ENCODE data around the gene LRRC4B.
"Not testable (repeated sequence)": the region's sequence is repeated elsewhere in the genome, so short reads cannot be mapped to it uniquely, and the experiment has no call there.

Gene LRRC4B, protein sequence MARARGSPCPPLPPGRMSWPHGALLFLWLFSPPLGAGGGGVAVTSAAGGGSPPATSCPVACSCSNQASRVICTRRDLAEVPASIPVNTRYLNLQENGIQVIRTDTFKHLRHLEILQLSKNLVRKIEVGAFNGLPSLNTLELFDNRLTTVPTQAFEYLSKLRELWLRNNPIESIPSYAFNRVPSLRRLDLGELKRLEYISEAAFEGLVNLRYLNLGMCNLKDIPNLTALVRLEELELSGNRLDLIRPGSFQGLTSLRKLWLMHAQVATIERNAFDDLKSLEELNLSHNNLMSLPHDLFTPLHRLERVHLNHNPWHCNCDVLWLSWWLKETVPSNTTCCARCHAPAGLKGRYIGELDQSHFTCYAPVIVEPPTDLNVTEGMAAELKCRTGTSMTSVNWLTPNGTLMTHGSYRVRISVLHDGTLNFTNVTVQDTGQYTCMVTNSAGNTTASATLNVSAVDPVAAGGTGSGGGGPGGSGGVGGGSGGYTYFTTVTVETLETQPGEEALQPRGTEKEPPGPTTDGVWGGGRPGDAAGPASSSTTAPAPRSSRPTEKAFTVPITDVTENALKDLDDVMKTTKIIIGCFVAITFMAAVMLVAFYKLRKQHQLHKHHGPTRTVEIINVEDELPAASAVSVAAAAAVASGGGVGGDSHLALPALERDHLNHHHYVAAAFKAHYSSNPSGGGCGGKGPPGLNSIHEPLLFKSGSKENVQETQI

DNA sequence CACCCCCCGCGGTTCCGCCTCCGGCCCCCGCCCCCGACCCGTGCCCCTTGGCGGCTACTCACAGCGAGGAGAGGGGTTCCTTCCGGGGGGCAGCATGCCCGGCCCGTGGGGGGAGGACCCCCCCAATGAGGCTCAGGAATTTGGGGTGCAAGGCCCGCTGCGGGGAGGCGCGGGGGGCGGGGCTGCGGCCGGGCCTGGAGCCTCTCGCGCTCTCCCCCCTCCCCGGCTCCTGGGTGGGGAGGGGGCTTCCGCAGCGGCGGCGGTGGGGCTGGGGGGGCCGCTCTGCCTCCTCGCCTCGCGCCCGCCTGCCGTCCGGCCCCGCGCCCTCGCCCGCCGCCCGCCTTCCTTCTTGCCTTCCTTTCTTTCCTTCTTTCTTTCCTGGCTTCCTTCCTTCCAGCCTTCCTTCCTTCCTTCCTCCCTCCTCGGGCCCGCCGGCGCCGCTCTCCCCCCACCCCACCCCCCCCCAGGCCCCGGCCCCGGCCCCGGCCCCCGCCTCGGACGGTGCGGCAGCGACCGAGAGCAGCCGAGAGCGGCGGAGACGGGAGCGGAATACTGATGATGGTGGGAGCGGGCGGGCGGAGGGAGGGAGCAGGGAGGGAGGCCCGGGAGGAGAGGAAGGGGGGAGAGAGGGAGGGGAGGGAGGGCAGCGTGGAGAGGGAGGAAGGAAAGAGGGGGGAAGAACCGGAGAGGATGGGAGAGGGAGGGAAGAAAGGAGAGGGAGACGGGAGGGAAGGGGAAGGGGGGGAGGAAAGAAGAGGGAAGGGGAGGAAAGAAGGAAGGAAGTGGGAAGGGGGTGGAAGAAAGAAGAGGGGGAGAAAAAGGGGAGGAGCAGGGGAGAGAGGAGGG is at the start of gene LRRC4B:
Gene LRRC4B, minus strand, starts transcription at position 554 of the 846 bp plus-strand sequence. CDS start 19,597 bp downstream, outside the sequence.
- DNase-seq (ENCODE audit: low read depth in 3 of 3), result no peak

DNA sequence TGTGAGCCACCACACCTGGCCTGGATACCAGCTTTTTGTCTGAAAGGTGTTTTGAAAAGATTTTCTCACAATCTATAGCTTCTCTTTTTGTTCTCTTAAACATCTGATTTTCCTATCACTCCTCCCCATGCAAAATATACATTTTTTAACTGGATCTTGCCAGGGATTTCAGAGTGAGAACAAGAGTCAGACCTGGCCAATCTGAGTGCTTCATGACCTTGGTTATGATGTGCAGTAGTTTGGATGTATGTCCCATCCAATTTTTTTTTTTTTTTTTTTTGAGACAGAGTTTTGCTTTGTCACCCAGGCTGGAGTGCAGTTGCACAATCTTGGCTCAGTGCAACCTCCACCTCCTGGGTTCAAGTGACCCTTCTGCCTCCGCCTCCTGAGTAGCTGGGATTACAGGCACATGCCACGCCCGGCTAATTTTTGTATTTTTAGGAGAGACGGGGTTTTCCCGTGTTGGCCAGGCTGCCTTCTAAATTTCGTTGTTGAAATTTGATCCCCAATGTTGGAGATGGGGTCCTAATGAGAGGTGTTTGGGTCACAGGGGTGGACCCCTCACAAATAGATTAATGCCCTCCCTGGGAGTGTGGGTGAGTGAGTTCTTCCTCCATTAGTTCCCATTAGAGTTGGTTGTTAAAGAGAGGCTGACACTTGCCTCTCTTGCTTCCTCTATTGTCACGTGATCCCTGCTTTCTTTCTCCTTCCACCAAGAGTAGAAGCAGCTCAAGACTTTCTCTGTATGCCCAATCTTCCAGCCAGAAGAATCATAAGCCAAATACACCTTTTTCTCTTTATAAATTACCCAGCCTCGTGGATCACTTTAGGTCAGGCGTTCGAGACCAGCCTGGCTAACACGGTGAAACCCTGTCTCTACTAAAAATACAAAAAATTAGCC is 44.5 kb upstream of the LRRC4B start:
- not testable (repeated sequence) for DNase-seq (ENCODE audit: low read depth in 3 of 3)

DNA sequence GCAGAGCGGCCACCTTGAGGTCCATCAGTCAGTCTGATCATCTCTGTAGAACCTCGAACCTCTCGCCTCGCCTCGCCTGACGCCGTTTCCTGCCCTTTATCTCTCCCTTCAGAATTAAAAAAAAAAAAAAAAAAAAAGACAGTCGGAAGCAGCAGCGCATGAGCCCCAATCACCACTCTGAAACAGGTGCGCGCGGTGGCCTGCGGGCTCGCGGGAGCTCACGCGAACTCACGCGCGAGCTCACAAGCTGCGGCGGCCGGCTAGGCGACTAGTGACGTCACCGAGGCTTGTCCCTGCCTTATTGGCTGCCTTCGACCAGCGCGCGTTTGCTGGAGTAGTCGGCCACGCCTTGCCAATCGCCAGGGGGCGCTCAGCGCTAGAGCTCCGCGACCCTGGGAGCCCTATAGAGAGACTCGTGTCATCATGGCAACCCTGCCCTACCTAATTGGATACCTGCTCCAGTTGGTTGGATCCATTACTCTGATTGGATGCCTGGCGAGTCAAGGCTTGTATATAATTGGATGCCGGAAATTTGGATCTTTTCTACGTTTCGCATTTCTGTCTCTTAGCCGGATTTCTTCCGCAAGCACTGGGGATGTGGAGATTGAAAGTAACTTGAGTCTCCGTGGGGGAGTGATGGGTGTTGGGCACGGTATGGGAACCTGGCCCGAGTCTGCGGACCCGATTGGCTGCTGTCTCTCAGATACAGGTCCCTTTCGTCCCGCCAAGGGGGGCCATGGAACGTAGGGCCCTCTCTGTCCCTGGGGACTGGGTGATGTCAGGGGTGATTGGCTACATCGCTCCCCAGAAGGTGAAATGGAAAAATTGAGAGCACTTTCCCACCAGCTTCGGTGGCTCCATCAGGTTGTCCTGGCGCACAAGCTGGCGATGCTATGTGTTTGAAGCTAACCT is 39.9 kb upstream of the LRRC4B start:
- DNase-seq (ENCODE audit: low read depth in 3 of 3), result peak; percentile 21 to 58 (median 51)

DNA sequence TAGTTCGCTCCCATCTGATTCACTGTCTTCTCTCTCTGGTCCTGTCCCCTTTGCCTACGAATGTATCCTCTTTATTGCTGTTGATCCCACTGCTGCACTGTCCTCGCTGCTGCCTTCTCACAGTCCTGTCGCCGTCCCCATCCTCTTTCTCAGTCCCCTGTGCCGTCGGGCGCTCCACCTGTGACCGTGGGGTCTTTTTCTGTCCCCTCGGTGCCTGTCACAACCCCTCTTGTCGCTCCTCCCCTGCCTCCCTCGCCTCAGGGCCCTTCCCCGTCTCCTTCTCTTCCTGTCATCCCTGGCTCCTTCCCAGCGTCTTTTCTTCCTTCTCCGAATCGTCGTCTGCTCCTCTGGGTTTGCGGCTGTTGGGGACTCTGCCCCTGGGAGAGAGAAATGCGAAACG is 39.2 kb upstream of the LRRC4B start:
- DNase-seq (ENCODE audit: low read depth in 3 of 3), result no peak

DNA sequence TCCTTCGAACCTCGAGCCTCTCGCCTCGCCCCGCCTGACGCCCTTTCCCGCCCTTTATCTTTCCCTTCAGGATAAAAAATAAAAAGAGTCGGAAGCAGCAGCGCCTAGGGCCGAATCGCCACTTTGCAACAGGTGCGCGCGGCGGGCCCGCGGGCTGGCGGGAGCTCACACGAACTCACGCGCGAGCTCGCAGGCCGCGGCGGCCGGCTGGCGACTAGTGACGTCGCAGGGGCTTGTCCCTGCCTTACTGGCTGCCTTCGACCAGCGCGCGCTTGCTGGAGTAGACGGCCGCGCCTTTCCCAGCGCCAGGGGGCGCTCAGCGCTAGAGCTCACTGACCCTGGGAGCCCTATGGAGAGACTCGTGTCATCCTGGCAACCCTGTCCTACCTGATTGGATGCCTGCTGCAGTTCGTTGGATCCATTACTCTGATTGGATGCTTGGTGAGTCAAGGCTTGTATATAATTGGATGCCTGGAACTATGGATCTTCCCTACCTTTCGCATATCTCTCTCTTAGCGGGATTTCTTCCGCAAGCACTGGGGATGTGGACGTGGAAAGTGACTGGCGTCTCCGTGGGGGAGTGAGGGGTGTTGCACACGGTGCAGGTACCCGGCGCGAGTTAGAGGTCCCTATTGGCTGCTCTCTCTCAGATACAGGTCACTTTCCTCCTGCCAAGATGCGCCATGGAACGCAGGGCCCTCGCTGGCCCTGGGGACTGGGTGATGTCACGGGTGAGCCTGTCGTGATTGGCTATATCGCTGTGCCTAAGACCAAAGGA is 38.0 kb upstream of the LRRC4B start:
- DNase-seq (ENCODE audit: low read depth in 3 of 3), result not testable (repeated sequence)

DNA sequence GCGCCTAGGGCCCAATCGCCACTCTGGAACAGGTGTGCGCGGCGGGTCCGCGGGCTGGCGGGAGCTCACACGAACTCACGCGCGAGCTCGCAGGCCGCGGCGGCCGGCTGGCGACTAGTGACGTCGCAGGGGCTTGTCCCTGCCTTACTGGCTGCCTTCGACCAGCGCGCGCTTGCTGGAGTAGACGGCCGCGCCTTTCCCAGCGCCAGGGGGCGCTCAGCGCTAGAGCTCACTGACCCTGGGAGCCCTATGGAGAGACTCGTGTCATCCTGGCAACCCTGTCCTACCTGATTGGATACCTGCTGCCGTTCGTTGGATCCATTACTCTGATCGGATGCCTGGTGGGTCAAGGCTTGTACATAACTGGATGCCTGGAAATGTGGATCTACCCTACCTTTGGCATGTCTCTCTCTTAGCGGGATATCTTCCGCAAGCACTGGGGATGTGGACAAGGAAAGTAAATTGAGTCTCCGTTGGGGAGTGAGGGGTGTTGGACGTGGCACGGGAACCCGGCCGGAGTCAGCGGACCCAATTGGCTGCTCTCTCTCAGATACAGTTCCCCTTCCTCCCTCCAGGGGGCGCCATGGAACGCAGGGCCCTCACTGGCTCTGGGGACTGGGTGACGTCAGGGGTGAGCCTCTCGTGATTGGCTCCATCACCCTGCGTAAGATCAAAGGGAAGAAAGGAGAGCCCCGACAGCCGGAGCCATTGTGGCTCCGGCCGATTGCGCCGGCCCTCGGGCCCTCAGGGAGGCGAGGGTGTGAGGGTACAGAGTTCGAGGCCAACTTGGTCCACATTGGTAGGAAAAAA is 36.2 kb upstream of the LRRC4B start:
- DNase-seq (ENCODE audit: low read depth in 3 of 3), result not testable (repeated sequence)

DNA sequence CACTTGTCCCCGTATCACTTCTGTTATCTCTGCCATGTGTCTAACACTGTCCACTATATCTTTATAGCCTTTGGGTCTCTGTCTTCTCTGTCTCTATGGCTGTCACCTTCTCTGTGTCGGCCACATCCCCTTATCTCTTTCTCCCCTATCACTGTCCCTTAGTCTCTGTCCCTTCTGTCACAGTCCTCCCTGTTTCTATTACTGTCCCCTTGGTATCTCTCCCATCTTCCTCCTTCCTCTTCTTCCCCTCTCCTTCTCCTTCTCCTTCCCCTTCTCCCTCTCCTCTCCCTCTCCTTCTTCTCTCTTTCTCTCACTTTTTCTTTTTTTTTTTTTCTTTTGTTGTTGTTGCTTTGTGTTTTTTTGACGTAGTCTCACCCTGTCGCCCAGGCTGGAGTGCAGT is 34.7 kb upstream of the LRRC4B start:
- DNase-seq (ENCODE audit: low read depth in 3 of 3), result no peak

DNA sequence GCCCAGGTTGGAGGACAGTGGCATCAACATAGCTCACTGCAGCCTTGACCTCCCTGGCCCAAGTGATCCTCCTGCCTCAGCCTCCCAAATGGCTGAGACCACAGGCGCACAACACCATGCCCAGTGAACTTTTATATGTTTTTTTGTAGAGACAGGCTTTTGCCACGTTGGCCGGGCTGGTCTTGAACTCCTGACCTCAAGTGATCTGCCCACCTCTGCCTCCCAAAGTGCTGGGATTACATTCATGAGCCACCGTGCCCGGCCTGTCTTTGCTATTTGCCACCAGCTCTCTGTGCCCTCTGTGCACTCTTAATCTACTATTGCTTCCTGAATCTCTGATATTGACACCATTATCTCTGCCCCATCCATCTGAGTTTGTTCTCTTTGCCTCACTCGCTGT is 34.3 kb upstream of the LRRC4B start:
- no peak for DNase-seq (ENCODE audit: low read depth in 3 of 3)

DNA sequence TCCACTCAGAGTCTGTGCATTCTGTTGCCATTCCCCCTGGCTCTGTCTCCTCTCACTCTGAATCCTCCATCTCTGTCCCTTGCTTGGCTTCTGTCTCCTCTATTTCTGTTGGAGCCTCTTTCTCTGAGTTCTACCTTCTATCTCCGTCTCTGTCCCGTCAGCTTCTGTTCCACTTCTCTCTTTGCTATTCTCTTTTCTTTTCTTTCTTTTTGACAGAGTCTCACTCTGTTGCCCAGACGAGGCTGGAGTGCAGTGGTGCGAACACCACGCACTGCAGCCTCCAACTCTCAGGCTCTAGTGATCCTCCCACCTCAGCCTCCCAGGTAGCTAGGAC is 33.8 kb upstream of the LRRC4B start:
- DNase-seq (ENCODE audit: low read depth in 3 of 3), result no peak

DNA sequence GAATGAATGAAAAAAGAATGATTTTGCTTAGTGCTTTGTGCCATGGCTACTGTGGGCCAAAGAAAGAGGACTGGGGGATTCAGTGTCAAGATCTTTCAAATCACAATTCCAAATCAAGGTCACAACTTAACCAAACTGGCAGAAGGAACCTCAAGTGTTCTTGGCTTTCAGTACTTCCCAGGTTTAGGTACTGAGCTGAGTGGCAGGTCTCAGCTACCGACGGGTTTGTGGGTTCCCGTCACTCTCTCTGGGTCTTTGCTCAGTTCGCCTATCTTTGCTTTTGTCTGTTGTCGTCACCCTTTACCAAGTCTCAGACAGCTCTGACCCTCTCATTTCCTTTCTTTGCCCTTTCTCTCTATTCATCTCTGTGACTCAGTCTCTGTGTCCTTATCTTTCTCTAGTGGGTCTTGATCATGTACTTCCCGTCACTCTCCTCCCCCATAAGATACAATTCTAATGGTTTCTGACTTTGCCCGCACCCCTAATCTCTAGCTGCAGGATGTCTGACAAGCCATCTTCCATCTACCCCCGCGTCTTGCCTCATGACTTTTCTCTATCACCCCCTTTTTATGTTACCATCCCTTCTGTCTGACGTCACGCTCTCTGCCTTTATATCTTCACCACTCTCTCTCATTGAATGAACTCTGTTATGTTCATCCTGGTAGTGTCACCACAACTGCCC is 33.3 kb upstream of the LRRC4B start:
- no peak for DNase-seq (ENCODE audit: low read depth in 3 of 3)

DNA sequence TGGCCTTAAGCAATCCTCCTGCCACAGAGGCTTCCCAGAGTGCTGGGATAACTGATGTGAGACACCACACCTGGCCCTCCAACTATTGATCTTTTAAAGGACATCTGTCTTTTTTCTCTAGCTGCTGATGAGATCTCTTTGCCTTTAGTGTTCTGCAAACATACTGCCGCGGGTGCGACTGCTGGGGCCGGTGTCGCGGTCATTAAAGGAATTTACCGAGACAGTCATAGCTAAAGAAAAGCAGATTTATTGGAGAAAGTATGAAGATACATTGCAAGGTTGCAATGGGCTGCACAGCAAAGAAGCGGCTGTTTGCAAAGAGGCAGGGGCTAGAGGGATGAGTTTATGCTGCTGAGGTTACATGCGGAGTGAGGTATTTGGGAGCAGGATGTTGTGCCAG is 31.2 kb upstream of the LRRC4B start:
- DNase-seq (ENCODE audit: low read depth in 3 of 3), result no peak

DNA sequence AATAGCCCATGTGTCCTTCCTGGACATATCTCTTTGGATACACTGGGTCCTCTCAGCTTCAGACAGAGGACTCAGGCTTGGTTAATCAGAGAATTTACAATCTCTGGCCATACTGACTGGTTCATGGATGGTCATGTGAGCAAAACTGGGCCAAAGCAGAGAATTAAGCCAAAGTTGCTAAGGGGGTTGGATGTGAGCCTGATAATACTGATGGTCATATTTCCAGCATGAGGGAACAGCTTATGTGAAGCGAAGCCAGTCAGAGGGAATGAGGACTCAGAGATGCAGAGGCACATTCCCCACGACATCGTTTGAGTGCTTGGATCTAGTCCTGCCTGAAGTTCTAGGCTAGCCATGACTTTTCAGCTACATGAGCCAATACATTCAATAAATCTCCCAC is 22.0 kb upstream of the LRRC4B start:
- no peak for DNase-seq (ENCODE audit: low read depth in 3 of 3)

DNA sequence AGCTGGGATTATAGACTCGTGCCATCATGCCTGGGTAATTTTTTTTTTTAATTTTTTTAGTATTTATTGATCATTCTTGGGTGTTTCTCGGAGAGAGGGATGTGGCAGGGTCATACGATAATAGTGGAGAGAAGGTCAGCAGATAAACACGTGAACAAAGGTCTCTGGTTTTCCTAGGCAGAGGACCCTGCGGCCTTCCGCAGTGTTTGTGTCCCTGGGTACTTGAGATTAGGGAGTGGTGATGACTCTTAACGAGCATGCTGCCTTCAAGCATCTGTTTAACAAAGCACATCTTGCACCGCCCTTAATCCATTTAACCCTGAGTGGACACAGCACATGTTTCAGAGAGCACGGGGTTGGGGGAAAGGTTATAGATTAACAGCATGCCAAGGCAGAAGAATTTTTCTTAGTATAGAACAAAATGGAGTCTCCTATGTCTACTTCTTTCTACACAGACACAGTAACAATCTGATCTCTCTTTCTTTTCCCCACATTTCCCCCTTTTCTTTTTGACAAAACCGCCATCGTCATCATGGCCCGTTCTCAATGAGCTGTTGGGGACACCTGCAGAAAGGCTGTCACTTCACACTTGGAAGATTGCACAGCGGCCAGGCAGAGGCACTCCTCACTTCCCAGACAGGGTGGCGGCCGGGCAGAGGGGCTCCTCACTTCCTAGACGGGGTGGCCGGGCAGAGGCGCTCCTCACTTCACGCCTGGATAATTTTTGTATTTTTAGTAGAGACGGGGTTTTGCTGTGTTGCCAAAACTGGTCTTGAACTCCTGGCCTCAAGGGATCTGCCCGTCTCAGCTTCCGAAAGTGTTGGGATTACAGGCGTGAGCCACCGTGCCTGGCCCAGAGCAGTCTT is 13.8 kb upstream of the LRRC4B start:
- DNase-seq (ENCODE audit: low read depth in 3 of 3), result not testable (repeated sequence)

DNA sequence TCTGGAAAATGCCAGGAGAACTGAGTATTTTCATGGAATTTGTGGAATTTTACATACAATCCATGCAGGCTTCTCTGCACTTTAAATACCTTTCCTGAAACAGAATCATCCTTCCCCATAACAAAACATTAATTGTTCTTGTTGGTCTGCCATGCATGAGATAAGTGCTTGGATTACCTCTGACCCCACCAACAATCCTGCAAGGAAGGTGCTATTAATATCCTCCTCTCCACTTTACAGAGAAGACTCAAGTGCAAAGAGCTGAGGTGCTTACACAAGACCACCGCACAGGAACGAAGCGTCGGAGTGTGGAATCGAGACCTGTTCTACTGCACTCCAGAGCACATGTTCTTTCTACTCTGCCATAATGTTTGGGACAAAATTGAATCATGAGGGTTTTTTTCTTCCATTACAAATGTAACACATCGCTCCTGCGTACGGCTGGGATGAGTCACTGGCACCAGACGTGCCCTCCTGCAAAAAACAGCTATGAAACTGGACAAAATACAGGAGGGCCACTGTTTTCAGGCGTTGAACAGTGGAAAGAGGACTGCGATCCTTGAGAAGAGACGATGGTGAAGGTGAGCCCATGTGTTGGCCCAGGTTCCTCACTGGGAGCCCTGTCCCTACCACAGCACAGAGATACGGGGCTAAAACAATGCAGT is 12.9 kb upstream of the LRRC4B start:
- DNase-seq (ENCODE audit: low read depth in 3 of 3), result no peak

DNA sequence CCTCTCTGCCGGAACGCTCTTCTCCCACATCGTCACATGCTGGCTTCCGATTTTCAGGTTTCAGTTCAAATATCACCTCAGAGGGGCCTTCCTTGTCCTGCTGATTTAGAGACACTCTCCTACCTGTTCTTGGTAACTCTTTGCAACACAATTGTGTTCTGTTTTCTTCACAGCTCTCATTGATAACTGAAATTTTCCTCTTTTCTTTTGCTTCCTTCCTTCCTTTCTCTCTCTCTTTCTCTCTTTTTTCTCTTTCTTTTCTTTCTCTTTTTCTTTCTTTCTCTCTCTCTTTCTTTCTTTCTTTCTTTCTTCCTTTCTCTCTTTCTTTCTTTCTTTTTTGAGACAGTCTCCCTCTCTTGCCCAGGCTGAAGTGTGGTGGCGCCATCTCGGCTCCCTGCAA is 12.0 kb upstream of the LRRC4B start:
- DNase-seq (ENCODE audit: low read depth in 3 of 3), result no peak

DNA sequence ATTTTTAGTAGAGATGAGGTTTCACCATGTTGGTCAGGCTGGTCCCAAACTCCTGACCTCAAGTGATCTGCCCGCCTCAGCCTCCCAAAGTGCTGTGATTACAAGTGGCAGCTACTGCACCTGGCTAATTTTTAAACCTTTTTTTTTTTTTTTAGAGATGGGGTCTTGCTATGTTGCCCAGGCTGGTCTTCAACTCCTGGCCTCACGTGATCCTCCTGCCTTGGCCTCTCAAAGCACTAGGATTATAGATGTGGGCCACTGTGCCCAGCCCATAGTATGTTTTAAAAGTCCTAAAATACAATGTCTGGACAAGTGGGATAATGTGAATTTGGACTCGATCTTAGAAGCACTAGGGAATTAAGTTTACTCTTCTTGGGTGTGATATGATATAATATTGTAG is 8.5 kb upstream of the LRRC4B start:
- not testable (repeated sequence) for DNase-seq (ENCODE audit: low read depth in 3 of 3)

All from stimulated activated CD4-positive, alpha-beta T cell treated with anti-CD3 and anti-CD28 coated beads, TNF-alpha, amount 100 ng/mL, for 4 hours (primary cell).